ENCODE measurements around the gene TRIO. TPM values are rescaled to one million over a fixed set of nuclear protein-coding genes. Genes with fewer than 3 reads are reported as not detected.
"Not testable (repeated sequence)": the region's sequence is repeated elsewhere in the genome, so short reads cannot be mapped to it uniquely, and the experiment has no call there.

TRIO gene
- total and polyA plus RNA-seq, 4 donors = 22.0 to 374 (median 191) TPM

- Histone ChIP-seq H3K9me3 (ENCODE audit: control insufficient read depth, low read length) (no peaks in the 10 kb centered on the region), H3K27ac (ENCODE audit: low read depth in 1 of 2, low read length in 2 of 2) (peak overlapping the region in 1 of 2 donors; percentile 7), H3K27me3 (ENCODE audit: control insufficient read depth in 1 of 2, insufficient read depth in 2 of 2, low read length in 1 of 2) (no peaks in the 10 kb centered on the region), H3K4me3 (ENCODE audit: low read length in 2 of 2) (no peak overlapping the region), H3K36me3 (ENCODE audit: control insufficient read depth in 1 of 2, insufficient read depth in 2 of 2, low read length in 1 of 2) (peaks cover 0 to 2% of the 10 kb centered on the region in 2 donors), H3K4me1 (ENCODE audit: control insufficient read depth in 1 of 2, insufficient read depth in 2 of 2, low read length in 2 of 2) (no peaks in the 10 kb centered on the region)
- no peak for ATAC-seq (ENCODE audit: low FRiP score)
- 13 to 24% methylated on average over 12 of the region's 12 CpGs for WGBS, 2 donors
- no peak for DNase-seq
- intact Hi-C loops (cut with DNase I) = no loop called here
These were observed 285.4 kb downstream of the TRIO start for GRCh38 chr5:14428302-14429081.

GRCh38 chr5:14429101-14430050 is 286.2 kb downstream of the TRIO start:
- DNase-seq = no peak

DNA sequence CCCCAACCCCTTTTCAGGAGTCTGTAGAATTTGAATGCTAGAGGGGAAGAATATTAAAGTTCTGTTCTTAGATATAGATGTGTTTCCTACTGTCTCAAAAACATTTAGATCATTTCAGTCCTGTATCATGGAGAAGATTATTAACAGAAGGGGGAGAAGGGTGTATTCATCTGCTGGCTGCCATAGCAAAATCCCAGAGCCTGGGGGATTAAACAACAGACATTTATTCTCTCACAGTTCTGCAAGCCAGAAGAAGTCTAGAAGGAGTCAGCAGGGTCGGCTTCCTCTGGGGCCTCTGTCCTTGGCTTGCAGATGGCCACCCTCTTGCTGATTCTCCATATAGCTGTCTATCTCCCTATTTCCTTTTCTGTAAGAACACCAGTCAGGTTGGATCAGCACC is 288.4 kb downstream of the TRIO start:
- peaks cover 0 to 2% of the 10 kb centered on the region in 2 donors for H3K36me3 ChIP-seq (ENCODE audit: control insufficient read depth in 1 of 2, insufficient read depth in 2 of 2, low read length in 1 of 2)

More at GRCh38 chr5:14429101-14430050, 286.2 kb downstream of the TRIO start:
- Histone ChIP-seq H3K9me3 (ENCODE audit: control insufficient read depth, low read length) (no peaks in the 10 kb centered on the region), H3K27me3 (ENCODE audit: control insufficient read depth in 1 of 2, insufficient read depth in 2 of 2, low read length in 1 of 2) (no peaks in the 10 kb centered on the region), H3K4me3 (ENCODE audit: low read length in 2 of 2) (no peak overlapping the region), H3K27ac (ENCODE audit: low read depth in 1 of 2, low read length in 2 of 2) (no peak overlapping the region), H3K4me1 (ENCODE audit: control insufficient read depth in 1 of 2, insufficient read depth in 2 of 2, low read length in 2 of 2) (no peaks in the 10 kb centered on the region), H3K36me3 (ENCODE audit: control insufficient read depth in 1 of 2, insufficient read depth in 2 of 2, low read length in 1 of 2) (peaks cover 0 to 2% of the 10 kb centered on the region in 2 donors)
- ATAC-seq (ENCODE audit: low FRiP score) = no peak
- intact Hi-C loops (cut with DNase I) = no loop called here
- WGBS, 2 donors = 48 to 57% methylated on average over 13 of the region's 13 CpGs

GRCh38 chr5:14432931-14433589 is 289.9 kb downstream of the TRIO start:
- Histone ChIP-seq H3K27ac (ENCODE audit: low read depth in 1 of 2, low read length in 2 of 2) (no peak overlapping the region), H3K4me1 (ENCODE audit: control insufficient read depth in 1 of 2, insufficient read depth in 2 of 2, low read length in 2 of 2) (no peaks in the 10 kb centered on the region), H3K36me3 (ENCODE audit: control insufficient read depth in 1 of 2, insufficient read depth in 2 of 2, low read length in 1 of 2) (peaks cover 0 to 2% of the 10 kb centered on the region in 2 donors), H3K4me3 (ENCODE audit: low read length in 2 of 2) (no peak overlapping the region), H3K9me3 (ENCODE audit: control insufficient read depth, low read length) (no peaks in the 10 kb centered on the region), H3K27me3 (ENCODE audit: control insufficient read depth in 1 of 2, insufficient read depth in 2 of 2, low read length in 1 of 2) (no peaks in the 10 kb centered on the region)
- intact Hi-C loops (cut with DNase I) = no loop called here
- WGBS, 2 donors = 68 to 69% methylated on average over 8 of the region's 8 CpGs
- DNase-seq (no peak), ATAC-seq (ENCODE audit: low FRiP score) (no peak)

More for the DNA sequence above, 288.4 kb downstream of the TRIO start:
- intact Hi-C loops (cut with DNase I) = no loop called here
- H3K27ac ChIP-seq (ENCODE audit: low read depth in 1 of 2, low read length in 2 of 2) = no peak overlapping the region
- no peak overlapping the region for H3K4me3 ChIP-seq (ENCODE audit: low read length in 2 of 2)
- 50 to 74% methylated on average over 1 of the region's 1 CpG for WGBS, 2 donors
- no peaks in the 10 kb centered on the region for H3K27me3 ChIP-seq (ENCODE audit: control insufficient read depth in 1 of 2, insufficient read depth in 2 of 2, low read length in 1 of 2)
- no peaks in the 10 kb centered on the region for H3K4me1 ChIP-seq (ENCODE audit: control insufficient read depth in 1 of 2, insufficient read depth in 2 of 2, low read length in 2 of 2)
- ATAC-seq (ENCODE audit: low FRiP score) (no peak), DNase-seq (no peak)
- H3K9me3 ChIP-seq (ENCODE audit: control insufficient read depth, low read length) = no peaks in the 10 kb centered on the region

DNA sequence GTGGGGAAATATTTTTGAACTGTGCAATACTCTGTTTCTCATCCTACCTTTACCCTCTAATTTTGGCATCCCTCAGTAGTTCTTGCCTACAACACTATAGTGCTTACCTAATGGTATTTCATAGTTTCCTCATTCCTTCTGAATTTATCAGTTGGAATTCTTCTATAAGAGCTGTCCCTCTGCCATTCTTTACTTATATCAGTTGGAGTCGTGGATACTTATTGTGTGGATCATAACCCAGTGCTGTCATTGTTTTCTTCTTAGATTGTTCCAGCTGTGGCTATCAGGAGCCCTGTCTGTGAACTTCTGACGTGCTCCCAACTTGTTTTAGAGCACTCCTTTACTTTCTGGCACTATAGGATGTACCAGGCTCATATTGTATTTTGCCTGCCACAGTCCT is 292.3 kb downstream of the TRIO start:
- WGBS, 2 donors = 64% methylated on average over 2 of the region's 2 CpGs
- no peak for ATAC-seq (ENCODE audit: low FRiP score)
- Histone ChIP-seq H3K27me3 (ENCODE audit: control insufficient read depth in 1 of 2, insufficient read depth in 2 of 2, low read length in 1 of 2) (no peaks in the 10 kb centered on the region), H3K9me3 (ENCODE audit: control insufficient read depth, low read length) (no peaks in the 10 kb centered on the region), H3K36me3 (ENCODE audit: control insufficient read depth in 1 of 2, insufficient read depth in 2 of 2, low read length in 1 of 2) (peaks cover 0 to 2% of the 10 kb centered on the region in 2 donors), H3K4me1 (ENCODE audit: control insufficient read depth in 1 of 2, insufficient read depth in 2 of 2, low read length in 2 of 2) (no peaks in the 10 kb centered on the region), H3K27ac (ENCODE audit: low read depth in 1 of 2, low read length in 2 of 2) (no peak overlapping the region), H3K4me3 (ENCODE audit: low read length in 2 of 2) (no peak overlapping the region)
- intact Hi-C loops (cut with DNase I) = no loop called here
- DNase-seq = no peak

DNA sequence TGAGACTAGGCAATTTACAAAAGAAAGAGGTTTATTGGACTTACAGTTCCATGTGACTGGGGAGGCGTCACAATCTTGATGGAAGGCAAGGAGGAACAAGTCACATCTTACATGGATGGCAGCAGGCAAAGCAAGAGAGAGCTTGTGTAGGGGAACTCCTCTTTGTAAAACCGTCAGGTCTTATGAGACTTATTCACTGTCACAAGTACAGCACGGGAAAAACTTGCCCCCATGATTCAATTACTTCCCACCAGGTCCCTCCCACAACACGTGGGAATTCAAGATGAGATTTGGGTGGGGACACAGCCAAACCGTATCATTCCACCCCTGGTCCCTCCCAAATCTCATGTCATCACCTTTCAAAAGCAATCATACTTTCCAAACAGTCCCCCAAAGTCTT is 293.0 kb downstream of the TRIO start:
- H3K9me3 ChIP-seq (ENCODE audit: control insufficient read depth, low read length); H3K4me3 ChIP-seq (ENCODE audit: low read length in 2 of 2); intact Hi-C loops (cut with DNase I); H3K27me3 ChIP-seq (ENCODE audit: control insufficient read depth in 1 of 2, insufficient read depth in 2 of 2, low read length in 1 of 2); H3K4me1 ChIP-seq (ENCODE audit: control insufficient read depth in 1 of 2, insufficient read depth in 2 of 2, low read length in 2 of 2); DNase-seq; H3K36me3 ChIP-seq (ENCODE audit: control insufficient read depth in 1 of 2, insufficient read depth in 2 of 2, low read length in 1 of 2); ATAC-seq (ENCODE audit: low FRiP score); H3K27ac ChIP-seq (ENCODE audit: low read depth in 1 of 2, low read length in 2 of 2): not testable (repeated sequence)
- WGBS, 2 donors = 84 to 87% methylated on average over 5 of the region's 5 CpGs

GRCh38 chr5:14436801-14437542 is 293.8 kb downstream of the TRIO start:
- intact Hi-C loops (cut with DNase I) = no loop called here
- no peak overlapping the region for H3K27ac ChIP-seq (ENCODE audit: low read depth in 1 of 2, low read length in 2 of 2)
- 84 to 90% methylated on average over 5 of the region's 5 CpGs for WGBS, 2 donors

DNA sequence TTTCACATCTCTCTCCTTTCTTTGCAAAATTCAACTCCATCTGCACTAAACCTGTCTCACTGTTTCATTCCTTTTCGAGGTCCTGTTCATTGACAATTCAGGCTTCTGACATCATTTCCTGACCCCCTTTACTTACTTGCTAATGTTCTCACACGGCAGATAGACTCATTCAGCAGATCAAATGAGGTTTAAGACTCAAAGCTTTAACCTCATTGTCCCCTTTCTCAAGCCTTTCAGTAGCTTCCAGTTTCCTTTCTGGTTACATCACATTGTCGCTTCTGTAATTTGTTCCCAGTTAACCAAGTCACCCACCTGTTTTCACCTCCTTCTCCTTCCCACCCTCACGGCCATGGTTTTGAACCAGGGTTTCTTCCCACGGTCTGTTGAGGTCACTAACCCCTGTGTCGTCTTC is 295.1 kb downstream of the TRIO start:
- Histone ChIP-seq H3K36me3 (ENCODE audit: control insufficient read depth in 1 of 2, insufficient read depth in 2 of 2, low read length in 1 of 2) (no peaks in the 10 kb centered on the region), H3K4me3 (ENCODE audit: low read length in 2 of 2) (no peak overlapping the region), H3K9me3 (ENCODE audit: control insufficient read depth, low read length) (no peaks in the 10 kb centered on the region), H3K27ac (ENCODE audit: low read depth in 1 of 2, low read length in 2 of 2) (no peak overlapping the region), H3K27me3 (ENCODE audit: control insufficient read depth in 1 of 2, insufficient read depth in 2 of 2, low read length in 1 of 2) (no peaks in the 10 kb centered on the region), H3K4me1 (ENCODE audit: control insufficient read depth in 1 of 2, insufficient read depth in 2 of 2, low read length in 2 of 2) (peaks cover 0 to 3% of the 10 kb centered on the region in 2 donors)
- 90 to 94% methylated on average over 6 of the region's 6 CpGs for WGBS, 2 donors
- ATAC-seq (ENCODE audit: low FRiP score) (no peak), DNase-seq (no peak)
- intact Hi-C loops (cut with DNase I) = no loop called here

More at GRCh38 chr5:14436801-14437542, 293.8 kb downstream of the TRIO start:
- Histone ChIP-seq H3K4me1 (ENCODE audit: control insufficient read depth in 1 of 2, insufficient read depth in 2 of 2, low read length in 2 of 2) (peaks cover 0 to 3% of the 10 kb centered on the region in 2 donors), H3K36me3 (ENCODE audit: control insufficient read depth in 1 of 2, insufficient read depth in 2 of 2, low read length in 1 of 2) (no peaks in the 10 kb centered on the region), H3K9me3 (ENCODE audit: control insufficient read depth, low read length) (no peaks in the 10 kb centered on the region), H3K27me3 (ENCODE audit: control insufficient read depth in 1 of 2, insufficient read depth in 2 of 2, low read length in 1 of 2) (no peaks in the 10 kb centered on the region), H3K4me3 (ENCODE audit: low read length in 2 of 2) (no peak overlapping the region)
- DNase-seq (no peak), ATAC-seq (ENCODE audit: low FRiP score) (no peak)

Data from aorta (tissue), 5 donors.